G401.6 (cell line): ENCODE results near the gene DPM2.
A peak's percentile ranks its signal among the peaks of the same experiment; 100 is the strongest.

Experiments used
- FAIRE-seq: peaks from 2 replicates; lab custom pipeline; 2012; peaks lifted over from hg19 to GRCh38; lab: Jason Lieb, UNC

Gene DPM2

GRCh38 chr9:127937388-127938297 is at the start of gene DPM2:
Gene DPM2, minus strand, starts transcription at chr9:127937854. Its CDS starts 34 bp downstream, at chr9:127937820.
- FAIRE-seq: peak; percentile 67

GRCh38 chr9:127987103-127987614 is 49.5 kb upstream of the DPM2 start:
- no peak for FAIRE-seq

GRCh38 chr9:127985011-127985410 is 47.4 kb upstream of the DPM2 start:
- no peak for FAIRE-seq

- no peak for FAIRE-seq
These were observed 46.2 kb upstream of the DPM2 start for GRCh38 chr9:127983847-127984289.

- FAIRE-seq: no peak
These were observed 45.3 kb upstream of the DPM2 start for GRCh38 chr9:127982912-127983311.

- no peak for FAIRE-seq
These were observed 44.0 kb upstream of the DPM2 start for GRCh38 chr9:127981559-127982121.

GRCh38 chr9:127980706-127981558 is 43.3 kb upstream of the DPM2 start, which contains the start of gene EEIG1:
Gene EEIG1, minus strand, starts transcription at chr9:127980989. Its CDS starts 852 bp downstream, at chr9:127980137.
- FAIRE-seq: no peak

- FAIRE-seq: no peak
These were observed 42.5 kb upstream of the DPM2 start for GRCh38 chr9:127980060-127980705.

- no peak for FAIRE-seq
These were observed 41.8 kb upstream of the DPM2 start for GRCh38 chr9:127979333-127980059.

- FAIRE-seq: no peak
These were observed 41.3 kb upstream of the DPM2 start for GRCh38 chr9:127979015-127979332.

GRCh38 chr9:127977884-127978647 is 40.4 kb upstream of the DPM2 start:
- no peak for FAIRE-seq

- FAIRE-seq: no peak
These were observed 39.6 kb upstream of the DPM2 start for GRCh38 chr9:127977009-127977883.

- no peak for FAIRE-seq
These were observed 38.8 kb upstream of the DPM2 start for GRCh38 chr9:127976498-127976897.

GRCh38 chr9:127975376-127976315 is 38.0 kb upstream of the DPM2 start:
- no peak for FAIRE-seq

- no peak for FAIRE-seq
These were observed 37.2 kb upstream of the DPM2 start for GRCh38 chr9:127974769-127975261.

- FAIRE-seq: no peak
These were observed 36.5 kb upstream of the DPM2 start for GRCh38 chr9:127974001-127974768.
